Stomach smooth muscle (tissue), 2 donors: ENCODE data around the gene SH2D6.
"Not testable (repeated sequence)": the region's sequence is repeated elsewhere in the genome, so short reads cannot be mapped to it uniquely, and the experiment has no call there.

Source experiments
- H3K27ac ChIP-seq: one replicate; pipeline ENCODE4 v1.7.0; 2013; ENCODE audit warnings: mild to moderate bottlenecking, low read length, inconsistent platforms
- H3K27me3 ChIP-seq, 2 donors: one replicate each; pipeline ENCODE4 v1.7.0; 2013; ENCODE audit warnings: low read length in 2 of 2; ENCODE audit not compliant: insufficient read depth in 2 of 2, control insufficient read depth in 1 of 2
- H3K36me3 ChIP-seq, 2 donors: one replicate each; pipeline ENCODE4 v1.7.0; 2013; ENCODE audit warnings: low read length in 2 of 2; ENCODE audit not compliant: control insufficient read depth in 2 of 2, insufficient read depth in 2 of 2
- H3K4me1 ChIP-seq: one replicate; pipeline ENCODE4 v1.7.0; 2013; ENCODE audit warnings: low read length; ENCODE audit not compliant: control insufficient read depth, insufficient read depth
- H3K4me3 ChIP-seq, 2 donors: one replicate each; pipeline ENCODE4 v1.7.0; 2013; ENCODE audit warnings: low read length in 2 of 2
- H3K9ac ChIP-seq, 2 donors: one replicate each; pipeline ENCODE4 v1.7.0; 2013; ENCODE audit warnings: low read length in 2 of 2, mild to moderate bottlenecking in 1 of 2
- H3K9me3 ChIP-seq, 2 donors: one replicate each; pipeline ENCODE4 v1.7.0; 2013; ENCODE audit warnings: low read length in 2 of 2; ENCODE audit not compliant: control insufficient read depth in 2 of 2
- donor health status: healthy.
- donor health status: Pancreatic carcinoma.

Gene SH2D6

GRCh38 chr2:85475799-85476490 is 57.4 kb downstream of the SH2D6 start:
- Histone ChIP-seq H3K27ac (no peak overlapping the region), H3K9me3 (no peaks in the 10 kb centered on the region), H3K9ac (no peak overlapping the region), H3K4me3 (no peak overlapping the region), H3K27me3 (no peaks in the 10 kb centered on the region), H3K36me3 (no peaks in the 10 kb centered on the region), H3K4me1 (no peaks in the 10 kb centered on the region)

DNA sequence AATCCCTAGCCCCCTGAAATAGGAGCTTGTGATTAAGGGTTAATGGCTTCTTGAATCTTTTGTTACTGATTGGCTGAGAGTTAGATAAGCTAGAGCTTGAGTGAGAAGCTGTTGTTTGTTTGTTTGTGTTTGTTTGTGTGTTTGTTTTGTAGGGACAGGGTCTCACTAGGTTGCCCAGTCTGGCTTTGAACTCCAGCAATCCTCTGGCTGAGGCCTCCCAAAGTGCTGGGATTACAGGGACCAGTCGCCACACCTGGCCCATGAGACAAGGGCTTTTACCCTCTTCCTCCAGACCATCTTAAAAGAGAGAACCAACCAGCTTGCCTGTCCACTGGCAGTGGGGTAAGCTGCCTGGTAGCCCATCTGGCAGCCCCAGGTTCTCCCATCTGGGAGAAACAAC is 58.1 kb downstream of the SH2D6 start:
- H3K4me1 ChIP-seq = no peaks in the 10 kb centered on the region
- no peaks in the 10 kb centered on the region for H3K36me3 ChIP-seq
- H3K27me3 ChIP-seq = no peaks in the 10 kb centered on the region
- H3K9me3 ChIP-seq = no peaks in the 10 kb centered on the region
- H3K4me3 ChIP-seq = no peak overlapping the region
- H3K27ac ChIP-seq = no peak overlapping the region
- no peak overlapping the region for H3K9ac ChIP-seq

- Histone ChIP-seq H3K27me3 (no peaks in the 10 kb centered on the region), H3K9ac (no peak overlapping the region), H3K36me3 (no peaks in the 10 kb centered on the region), H3K4me3 (no peak overlapping the region), H3K4me1 (no peaks in the 10 kb centered on the region), H3K9me3 (no peaks in the 10 kb centered on the region), H3K27ac (no peak overlapping the region)
These were observed 59.4 kb downstream of the SH2D6 start for GRCh38 chr2:85477884-85478283.

DNA sequence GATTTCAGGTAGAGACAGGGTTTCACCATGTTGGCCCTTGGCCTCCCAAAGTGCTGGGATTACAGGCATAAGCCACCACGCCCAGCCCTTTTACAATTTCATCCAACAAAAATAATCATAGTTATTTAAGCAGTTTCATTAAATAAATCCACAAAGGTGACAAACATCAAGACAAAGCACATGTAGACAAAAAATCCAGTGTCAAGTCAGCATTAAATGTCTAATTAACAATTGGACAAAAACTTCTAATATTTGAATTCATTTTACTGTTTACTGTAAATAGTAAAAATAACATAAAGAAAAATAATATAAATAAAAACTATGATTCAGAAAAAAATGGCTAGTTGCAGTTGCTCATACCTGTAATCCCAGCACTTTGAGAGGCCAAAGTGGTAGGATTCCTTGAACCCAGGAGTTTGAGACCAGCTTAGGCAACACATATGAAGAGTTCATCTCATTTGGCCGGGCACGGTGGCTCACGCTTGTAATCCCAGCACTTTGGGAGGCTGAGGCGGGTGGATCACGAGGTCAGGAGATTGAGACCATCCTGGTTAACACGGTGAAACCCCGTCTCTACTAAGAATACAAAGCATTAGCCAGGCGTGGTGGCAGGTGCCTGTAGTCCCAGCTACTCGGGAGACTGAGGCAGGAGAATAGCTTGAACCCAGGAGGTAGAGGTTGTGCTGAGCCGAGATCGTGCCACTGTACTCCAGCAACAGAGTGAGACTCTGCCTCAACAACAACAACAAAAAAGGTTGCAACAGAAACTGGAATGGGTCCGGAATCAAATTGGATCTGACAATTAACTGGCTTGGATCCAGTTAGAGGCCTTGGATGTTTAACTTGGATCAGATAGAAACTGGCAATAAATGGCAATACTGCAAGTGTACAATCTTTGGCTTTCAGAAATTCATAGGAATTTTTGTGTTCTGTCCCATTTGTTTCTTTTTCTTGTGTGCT is 63.6 kb downstream of the SH2D6 start:
- no peak overlapping the region for H3K9ac ChIP-seq
- no peaks in the 10 kb centered on the region for H3K36me3 ChIP-seq
- no peaks in the 10 kb centered on the region for H3K9me3 ChIP-seq
- no peak overlapping the region for H3K4me3 ChIP-seq
- H3K27ac ChIP-seq = no peak overlapping the region
- H3K4me1 ChIP-seq = no peaks in the 10 kb centered on the region
- no peaks in the 10 kb centered on the region for H3K27me3 ChIP-seq

GRCh38 chr2:85484615-85485014 is 66.1 kb downstream of the SH2D6 start:
- H3K27ac ChIP-seq, H3K4me3 ChIP-seq, H3K9ac ChIP-seq, H3K9me3 ChIP-seq, H3K4me1 ChIP-seq, H3K27me3 ChIP-seq, H3K36me3 ChIP-seq: not testable (repeated sequence)

DNA sequence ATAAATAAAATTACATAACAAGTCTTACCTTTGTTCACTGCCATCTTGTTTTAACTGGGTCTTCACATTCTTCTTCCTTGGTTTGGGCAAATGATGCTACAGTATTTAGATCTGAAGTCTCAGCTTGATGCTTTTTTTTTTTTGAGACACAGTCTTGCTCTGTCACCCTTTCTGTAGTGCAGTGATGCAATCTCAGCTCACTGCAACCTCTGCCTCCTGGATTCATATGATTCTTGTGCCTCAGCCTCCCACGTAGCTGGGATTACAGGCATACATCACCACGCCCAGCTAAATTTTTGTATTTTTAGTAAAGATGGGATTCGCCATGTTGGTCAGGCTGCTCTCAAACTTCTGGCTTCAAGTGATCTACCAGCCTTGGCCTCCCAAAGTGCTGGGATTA is 67.3 kb downstream of the SH2D6 start:
- no peak overlapping the region for H3K4me3 ChIP-seq
- no peaks in the 10 kb centered on the region for H3K27me3 ChIP-seq
- H3K4me1 ChIP-seq = no peaks in the 10 kb centered on the region
- H3K9me3 ChIP-seq = no peaks in the 10 kb centered on the region
- no peaks in the 10 kb centered on the region for H3K36me3 ChIP-seq
- no peak overlapping the region for H3K9ac ChIP-seq
- no peak overlapping the region for H3K27ac ChIP-seq
